ENCODE measurements around the gene MTMR12. TPM values are rescaled to one million over a fixed set of nuclear protein-coding genes. Genes with fewer than 3 reads are reported as not detected.
A peak's percentile ranks its signal among the peaks of the same experiment; 100 is the strongest.

The MTMR12 gene
- total and polyA plus RNA-seq, 4 experiments from 2014 or later = 11.6 to 26.4 (median 22.2) TPM

- Mint-ChIP-seq H3K4me1 (peaks cover 0 to 1% (median 0%) of the 10 kb centered on the region in 4 donors), H3K4me3 (no peak overlapping the region), H3K9me3 (peaks cover 0 to 4% (median under 1%) of the 10 kb centered on the region in 8 donors), H3K27me3 (no peaks in the 10 kb centered on the region), H3K27ac (peak overlapping the region in 2 of 7 donors; percentile 56 to 70), H3K36me3 (peaks cover 20 to 33% of the 10 kb centered on the region in 2 donors)
- Histone ChIP-seq H3K36me3 (ENCODE audit: insufficient read depth, low read length) (no peaks in the 10 kb centered on the region), H3K9me3 (ENCODE audit: control insufficient read depth in 1 of 2, low read length in 2 of 2) (no peaks in the 10 kb centered on the region), H3K27me3 (ENCODE audit: insufficient read depth, low read length) (no peaks in the 10 kb centered on the region), H3K4me3 (ENCODE audit: low read length in 2 of 2) (no peak overlapping the region), H3K4me1 (ENCODE audit: insufficient read depth, low read length) (no peaks in the 10 kb centered on the region), H3K27ac (ENCODE audit: low read depth, low read length) (no peak overlapping the region)
- ChIA-PET POLR2A (ENCODE audit: partially characterized antibody) (no interaction called here), CTCF (ENCODE audit: partially characterized antibody) (interaction anchor here (0.6 kb wide), 1 partner anchor 311 kb away, joined by 4 read pairs; no protein-coding TSS in a partner anchor)
- intact Hi-C loops (cut with micrococcal nuclease) = no loop called here
- DNase-seq = no peak
Observed at GRCh38 chr5:32353420-32353819, 40.7 kb upstream of the MTMR12 start.

GRCh38 chr5:32352685-32353084 is 39.9 kb upstream of the MTMR12 start:
- Histone ChIP-seq H3K9me3 (ENCODE audit: control insufficient read depth in 1 of 2, low read length in 2 of 2) (no peaks in the 10 kb centered on the region), H3K27me3 (ENCODE audit: insufficient read depth, low read length) (no peaks in the 10 kb centered on the region), H3K4me1 (ENCODE audit: insufficient read depth, low read length) (no peaks in the 10 kb centered on the region), H3K4me3 (ENCODE audit: low read length in 2 of 2) (no peak overlapping the region), H3K27ac (ENCODE audit: low read depth, low read length) (no peak overlapping the region), H3K36me3 (ENCODE audit: insufficient read depth, low read length) (no peaks in the 10 kb centered on the region)
- no peak for DNase-seq
- POLR2A ChIA-PET (ENCODE audit: partially characterized antibody) = no interaction called here
- peaks cover 0 to 1% (median 0%) of the 10 kb centered on the region in 4 donors for H3K4me1 Mint-ChIP-seq
- CTCF ChIA-PET (ENCODE audit: partially characterized antibody) = no interaction called here
- H3K27me3 Mint-ChIP-seq = no peaks in the 10 kb centered on the region
- peaks cover 18 to 32% of the 10 kb centered on the region in 2 donors for H3K36me3 Mint-ChIP-seq
- no peak overlapping the region for H3K4me3 Mint-ChIP-seq
- intact Hi-C loops (cut with micrococcal nuclease) = no loop called here
- H3K27ac Mint-ChIP-seq = no peak overlapping the region
- peaks cover 0 to 10% (median 3%) of the 10 kb centered on the region in 8 donors for H3K9me3 Mint-ChIP-seq

- Mint-ChIP-seq H3K27me3 (no peaks in the 10 kb centered on the region), H3K4me1 (no peaks in the 10 kb centered on the region), H3K27ac (no peak overlapping the region), H3K36me3 (peaks cover 4 to 5% of the 10 kb centered on the region in 2 donors), H3K9me3 (peaks cover 0 to 23% (median 13%) of the 10 kb centered on the region in 8 donors), H3K4me3 (no peak overlapping the region)
- intact Hi-C loops (cut with micrococcal nuclease) = no loop called here
- Histone ChIP-seq H3K27ac (ENCODE audit: low read depth, low read length) (no peak overlapping the region), H3K9me3 (ENCODE audit: control insufficient read depth in 1 of 2, low read length in 2 of 2) (no peaks in the 10 kb centered on the region), H3K27me3 (ENCODE audit: insufficient read depth, low read length) (no peaks in the 10 kb centered on the region), H3K36me3 (ENCODE audit: insufficient read depth, low read length) (no peaks in the 10 kb centered on the region), H3K4me1 (ENCODE audit: insufficient read depth, low read length) (no peaks in the 10 kb centered on the region), H3K4me3 (ENCODE audit: low read length in 2 of 2) (no peak overlapping the region)
- POLR2A ChIA-PET (ENCODE audit: partially characterized antibody) = no interaction called here
- CTCF ChIA-PET (ENCODE audit: partially characterized antibody) = interaction anchor here (4.7 kb wide), 1 partner anchor 17 kb away, joined by 21 read pairs; no protein-coding TSS in a partner anchor
- DNase-seq = no peak
Observed at GRCh38 chr5:32346869-32347268, 34.1 kb upstream of the MTMR12 start.

DNA sequence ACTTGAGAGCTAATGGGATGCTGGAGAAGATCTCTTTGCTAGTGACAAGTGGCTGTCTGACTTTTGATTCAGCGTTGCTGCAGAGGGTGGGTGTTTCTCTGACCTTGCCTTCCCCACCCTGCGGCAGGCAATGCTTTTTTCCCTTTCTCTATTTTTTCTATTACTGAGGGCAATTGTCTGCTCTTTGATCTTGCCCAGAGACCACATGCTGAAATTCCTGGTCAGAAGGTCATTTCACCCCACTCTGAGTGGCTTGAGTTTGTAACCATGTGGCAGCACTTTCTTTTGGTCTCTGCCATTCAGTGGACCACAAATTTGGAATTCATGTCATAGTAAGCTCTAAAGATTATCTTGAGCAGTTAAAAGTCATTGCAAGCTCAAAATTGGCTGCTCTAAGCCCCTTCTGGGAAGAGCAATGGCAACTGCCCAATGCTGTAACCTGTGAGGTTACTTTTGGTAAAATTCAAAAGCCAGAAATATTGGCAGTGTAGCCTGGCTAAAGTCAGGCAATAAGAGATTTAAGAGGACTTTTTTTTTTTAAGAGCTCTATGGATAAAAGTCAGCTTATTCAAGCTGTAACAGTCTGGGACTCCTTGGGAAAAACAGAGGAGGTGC is 30.4 kb upstream of the MTMR12 start:
- Mint-ChIP-seq H3K36me3 (peaks cover under 1 to 7% of the 10 kb centered on the region in 2 donors), H3K27me3 (no peaks in the 10 kb centered on the region), H3K4me3 (no peak overlapping the region), H3K9me3 (peaks cover under 1 to 51% (median 32%) of the 10 kb centered on the region in 8 donors), H3K4me1 (no peaks in the 10 kb centered on the region), H3K27ac (no peak overlapping the region)
- Histone ChIP-seq H3K27me3 (ENCODE audit: insufficient read depth, low read length) (no peaks in the 10 kb centered on the region), H3K4me3 (ENCODE audit: low read length in 2 of 2) (no peak overlapping the region), H3K36me3 (ENCODE audit: insufficient read depth, low read length) (no peaks in the 10 kb centered on the region), H3K27ac (ENCODE audit: low read depth, low read length) (no peak overlapping the region), H3K4me1 (ENCODE audit: insufficient read depth, low read length) (no peaks in the 10 kb centered on the region), H3K9me3 (ENCODE audit: control insufficient read depth in 1 of 2, low read length in 2 of 2) (no peaks in the 10 kb centered on the region)
- ChIA-PET POLR2A (ENCODE audit: partially characterized antibody) (no interaction called here), CTCF (ENCODE audit: partially characterized antibody) (interaction anchor here (0.7 kb wide), 1 partner anchor 15 kb away, joined by 3 read pairs; no protein-coding TSS in a partner anchor)
- DNase-seq = no peak
- intact Hi-C loops (cut with micrococcal nuclease) = no loop called here

DNA sequence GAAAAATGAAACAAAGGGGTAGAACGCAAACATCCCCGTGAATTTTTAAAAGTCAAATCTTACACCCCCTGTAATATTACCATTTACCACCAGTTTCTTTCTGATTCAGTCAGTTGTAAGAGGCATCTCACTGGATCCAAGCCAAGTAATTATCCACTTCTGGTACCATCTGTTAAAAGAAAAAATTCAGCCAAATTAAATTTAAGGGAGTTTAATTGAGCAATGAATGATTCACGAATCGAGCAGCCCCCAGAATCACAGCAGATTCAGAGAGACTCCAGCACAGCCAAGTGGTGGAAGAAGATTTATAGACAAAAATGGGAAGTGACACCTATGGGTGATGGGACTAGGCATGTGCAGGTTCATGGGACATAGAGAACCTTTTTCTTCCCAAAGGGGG is 29.9 kb upstream of the MTMR12 start:
- POLR2A ChIA-PET (ENCODE audit: partially characterized antibody) = no interaction called here
- intact Hi-C loops (cut with micrococcal nuclease) = no loop called here
- CTCF ChIA-PET (ENCODE audit: partially characterized antibody) = no interaction called here
- Mint-ChIP-seq H3K4me1 (no peaks in the 10 kb centered on the region), H3K36me3 (peaks cover 3 to 10% of the 10 kb centered on the region in 2 donors), H3K9me3 (peaks cover 2 to 49% (median 32%) of the 10 kb centered on the region in 8 donors), H3K27me3 (no peaks in the 10 kb centered on the region), H3K4me3 (no peak overlapping the region), H3K27ac (no peak overlapping the region)
- Histone ChIP-seq H3K4me3 (ENCODE audit: low read length in 2 of 2) (no peak overlapping the region), H3K4me1 (ENCODE audit: insufficient read depth, low read length) (no peaks in the 10 kb centered on the region), H3K9me3 (ENCODE audit: control insufficient read depth in 1 of 2, low read length in 2 of 2) (no peaks in the 10 kb centered on the region), H3K27ac (ENCODE audit: low read depth, low read length) (no peak overlapping the region), H3K36me3 (ENCODE audit: insufficient read depth, low read length) (no peaks in the 10 kb centered on the region), H3K27me3 (ENCODE audit: insufficient read depth, low read length) (no peaks in the 10 kb centered on the region)
- no peak for DNase-seq

DNA sequence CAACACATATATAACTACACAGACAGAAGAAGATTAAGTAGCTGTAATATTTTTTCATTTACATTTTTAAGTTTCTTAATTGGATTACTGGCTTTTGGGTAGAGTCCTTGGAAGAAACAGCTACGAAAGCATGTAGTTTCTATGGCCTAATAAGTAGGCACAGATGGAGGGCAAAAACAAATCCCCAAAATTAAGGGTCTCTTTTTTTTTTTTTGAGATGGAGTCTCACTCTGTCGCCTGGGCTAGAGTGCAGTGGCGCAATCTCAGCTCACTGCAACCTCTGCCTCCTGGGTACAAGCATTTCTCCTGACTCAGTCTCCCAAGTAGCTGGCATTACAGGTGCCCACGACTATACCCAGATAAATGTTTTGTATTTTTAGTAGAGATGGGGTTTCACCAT is 27.1 kb upstream of the MTMR12 start:
- H3K27ac ChIP-seq (ENCODE audit: low read depth, low read length) = no peak overlapping the region
- CTCF ChIA-PET (ENCODE audit: partially characterized antibody) = interaction anchor here (0.9 to 3.2 kb wide), 3 partner anchors 11 to 110 kb away, joined by 3 to 19 read pairs (median 3); no protein-coding TSS in a partner anchor
- Mint-ChIP-seq H3K27ac (no peak overlapping the region), H3K4me3 (no peak overlapping the region), H3K27me3 (no peaks in the 10 kb centered on the region), H3K4me1 (no peaks in the 10 kb centered on the region), H3K36me3 (peaks cover 3 to 10% of the 10 kb centered on the region in 2 donors), H3K9me3 (peaks cover 2 to 38% (median 25%) of the 10 kb centered on the region in 8 donors)
- H3K4me1 ChIP-seq (ENCODE audit: insufficient read depth, low read length) = no peaks in the 10 kb centered on the region
- POLR2A ChIA-PET (ENCODE audit: partially characterized antibody) = interaction anchor here (1.1 kb wide), 1 partner anchor 28 kb away, joined by 4 read pairs; the partner anchor contains the start of gene MTMR12
- H3K9me3 ChIP-seq (ENCODE audit: control insufficient read depth in 1 of 2, low read length in 2 of 2) = no peaks in the 10 kb centered on the region
- no peak overlapping the region for H3K4me3 ChIP-seq (ENCODE audit: low read length in 2 of 2)
- no peaks in the 10 kb centered on the region for H3K36me3 ChIP-seq (ENCODE audit: insufficient read depth, low read length)
- intact Hi-C loops (cut with micrococcal nuclease) = no loop called here
- no peak for DNase-seq
- no peaks in the 10 kb centered on the region for H3K27me3 ChIP-seq (ENCODE audit: insufficient read depth, low read length)

DNA sequence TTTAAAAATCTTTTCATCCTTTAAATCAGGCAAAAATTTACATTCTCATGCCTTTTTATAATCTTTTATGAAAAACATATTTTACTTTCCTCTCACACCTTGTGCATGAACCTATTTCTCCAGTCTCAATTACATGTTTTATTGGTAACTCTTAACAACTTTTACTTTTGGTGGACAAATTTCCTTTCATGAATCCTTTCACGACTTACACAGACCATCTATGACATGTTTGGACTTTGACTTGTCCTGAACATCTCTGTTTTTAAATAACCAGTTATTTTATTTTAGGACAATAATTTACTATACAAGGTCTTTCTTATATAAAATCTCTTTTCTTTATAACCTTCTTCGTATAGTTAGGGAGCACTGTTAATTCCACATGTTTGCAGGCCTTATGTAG is 26.5 kb upstream of the MTMR12 start:
- no peaks in the 10 kb centered on the region for H3K36me3 ChIP-seq (ENCODE audit: insufficient read depth, low read length)
- peaks cover 2 to 38% (median 25%) of the 10 kb centered on the region in 8 donors for H3K9me3 Mint-ChIP-seq
- H3K27ac Mint-ChIP-seq = no peak overlapping the region
- H3K4me1 ChIP-seq (ENCODE audit: insufficient read depth, low read length) = no peaks in the 10 kb centered on the region
- no peaks in the 10 kb centered on the region for H3K27me3 ChIP-seq (ENCODE audit: insufficient read depth, low read length)
- H3K4me3 ChIP-seq (ENCODE audit: low read length in 2 of 2) = no peak overlapping the region
- no peaks in the 10 kb centered on the region for H3K4me1 Mint-ChIP-seq
- no peak for DNase-seq
- ChIA-PET CTCF (ENCODE audit: partially characterized antibody) (interaction anchor here (0.9 to 3.2 kb wide), 3 partner anchors 10 to 109 kb away, joined by 3 to 19 read pairs (median 3); no protein-coding TSS in a partner anchor), POLR2A (ENCODE audit: partially characterized antibody) (interaction anchor here (1.1 kb wide), 1 partner anchor 27 kb away, joined by 4 read pairs; the partner anchor contains the start of gene MTMR12)
- H3K4me3 Mint-ChIP-seq = no peak overlapping the region
- intact Hi-C loops (cut with micrococcal nuclease) = no loop called here
- no peaks in the 10 kb centered on the region for H3K9me3 ChIP-seq (ENCODE audit: control insufficient read depth in 1 of 2, low read length in 2 of 2)
- H3K27ac ChIP-seq (ENCODE audit: low read depth, low read length) = no peak overlapping the region
- H3K27me3 Mint-ChIP-seq = no peaks in the 10 kb centered on the region
- peaks cover 3 to 10% of the 10 kb centered on the region in 2 donors for H3K36me3 Mint-ChIP-seq

Measured in CD4-positive, alpha-beta memory T cell (primary cell).